ENCODE results near the gene GGA3.

The GGA3 gene

DNA sequence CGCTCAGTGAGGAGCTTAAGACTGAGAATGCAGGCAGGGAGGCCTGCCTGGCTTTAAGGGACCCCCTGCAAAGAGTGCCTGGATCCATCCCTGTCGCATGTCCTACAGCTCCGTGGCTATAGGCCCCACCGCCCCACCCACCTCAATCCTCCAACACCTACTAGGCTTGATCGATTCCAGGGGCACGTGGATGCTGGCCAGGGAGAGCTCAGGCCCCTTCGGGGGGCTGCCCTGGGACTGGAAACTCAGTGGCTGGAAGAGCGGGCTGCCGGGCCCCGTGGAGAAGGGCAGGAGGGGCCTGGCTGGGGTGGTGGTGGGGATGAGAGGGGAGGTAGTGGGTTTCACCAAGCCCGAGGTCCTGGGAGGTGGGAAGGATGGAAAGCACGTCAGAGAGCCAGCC, 22.2 kb downstream of the GGA3 start:
- H3K36me3 ChIP-seq: peaks cover 99% of the 10 kb centered on the region
- H3K27ac ChIP-seq: no peak overlapping the region
- no peak overlapping the region for H3K9ac ChIP-seq

DNA sequence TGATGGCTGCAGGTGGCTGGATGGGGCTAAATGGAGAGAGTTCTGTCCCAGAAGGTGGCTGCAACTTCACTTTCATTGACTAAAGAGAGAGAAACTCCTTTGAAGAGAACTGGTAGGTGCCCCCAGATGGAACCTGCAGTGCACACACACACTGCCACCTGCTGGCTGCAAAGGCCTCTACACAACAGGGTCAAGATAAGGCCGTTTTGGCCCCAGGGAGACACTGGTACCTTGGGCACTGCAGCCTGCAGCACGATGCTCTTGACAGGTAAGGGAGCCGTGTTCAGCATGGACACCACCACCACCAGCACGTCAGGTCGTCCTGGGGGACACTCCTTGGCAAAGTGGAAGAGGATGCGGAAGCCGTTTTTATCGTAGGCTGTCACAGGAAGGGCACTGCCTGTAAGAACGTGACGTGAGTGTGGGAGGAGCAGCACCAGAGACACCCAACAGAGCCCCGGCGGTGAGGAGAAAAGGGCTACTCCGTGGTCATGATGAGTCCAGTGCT, 22.7 kb downstream of the GGA3 start:
- peaks cover 35% of the 10 kb centered on the region for H3K4me1 ChIP-seq
- H3K36me3 ChIP-seq: peaks cover 100% of the 10 kb centered on the region

More for the DNA sequence above, 22.2 kb downstream of the GGA3 start:
- H3K9me3 ChIP-seq: no peaks in the 10 kb centered on the region
- no peak overlapping the region for H3K4me3 ChIP-seq
- H3K27me3 ChIP-seq: no peaks in the 10 kb centered on the region
- H4K20me1 ChIP-seq: peaks cover 52% of the 10 kb centered on the region
- H3K4me2 ChIP-seq: no peak overlapping the region
- H3K4me1 ChIP-seq: peaks cover 39% of the 10 kb centered on the region
- TF ChIP-seq Cebpa-rat (IDR thresholded peaks at IDR 0.05): no peak

DNA sequence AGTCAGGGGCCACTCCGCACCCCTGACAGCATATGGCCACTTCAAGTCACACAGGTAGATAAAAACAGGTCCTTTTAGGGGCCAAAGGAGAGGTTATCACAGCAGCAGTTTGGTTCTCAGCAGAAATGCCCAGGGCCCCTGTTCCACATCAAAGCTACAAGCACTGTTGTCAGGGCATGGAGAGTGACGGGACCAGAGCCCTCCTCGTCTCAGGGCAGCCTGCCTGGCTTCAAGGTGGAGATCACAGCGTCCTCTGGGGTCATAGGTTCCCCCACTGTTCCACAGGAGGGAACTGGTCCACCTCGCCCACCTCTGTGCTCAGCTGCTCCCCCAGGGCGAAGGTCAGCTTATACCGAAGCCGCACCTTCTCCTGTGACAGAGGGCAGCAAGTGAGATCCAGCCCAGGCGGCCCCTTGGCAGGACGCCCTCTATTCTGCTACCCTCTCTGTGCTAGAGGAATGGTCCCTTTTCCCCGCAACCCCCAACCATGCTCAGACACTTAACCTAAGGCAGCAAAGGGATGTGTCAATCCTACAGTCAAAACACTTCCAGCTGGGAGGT, 23.3 kb downstream of the GGA3 start:
- H3K27ac ChIP-seq: peak overlapping the region; percentile 41; the same call in 1 of the 2 replicates
- no peaks in the 10 kb centered on the region for H3K27me3 ChIP-seq
- no peak for TF ChIP-seq Cebpa-rat (IDR thresholded peaks at IDR 0.05)
- peaks cover 41% of the 10 kb centered on the region for H4K20me1 ChIP-seq
- H3K9me3 ChIP-seq: no peaks in the 10 kb centered on the region
- no peak overlapping the region for H3K4me3 ChIP-seq
- H3K4me1 ChIP-seq: peaks cover 28% of the 10 kb centered on the region; the same call in 1 of the 2 replicates
- no peak overlapping the region for H3K9ac ChIP-seq
- peaks cover 100% of the 10 kb centered on the region for H3K36me3 ChIP-seq
- no peak overlapping the region for H3K4me2 ChIP-seq

More for the DNA sequence above, 22.7 kb downstream of the GGA3 start:
- Histone ChIP-seq H3K27ac (no peak overlapping the region), H4K20me1 (peaks cover 47% of the 10 kb centered on the region), H3K9ac (no peak overlapping the region), H3K9me3 (no peaks in the 10 kb centered on the region), H3K27me3 (no peaks in the 10 kb centered on the region), H3K4me2 (no peak overlapping the region), H3K4me3 (no peak overlapping the region)
- TF ChIP-seq Cebpa-rat (IDR thresholded peaks at IDR 0.05): no peak

- Histone ChIP-seq H3K4me3 (no peak overlapping the region), H3K9ac (no peak overlapping the region), H3K9me3 (no peaks in the 10 kb centered on the region), H3K4me1 (peaks cover 23% of the 10 kb centered on the region; the same call in 1 of the 2 replicates), H3K4me2 (no peak overlapping the region), H4K20me1 (peaks cover 41% of the 10 kb centered on the region), H3K27me3 (no peaks in the 10 kb centered on the region), H3K27ac (no peak overlapping the region; the same call in 1 of the 2 replicates), H3K36me3 (peaks cover 100% of the 10 kb centered on the region)
- no peak for TF ChIP-seq Cebpa-rat (IDR thresholded peaks at IDR 0.05)
These were observed 24.0 kb downstream of the GGA3 start for GRCh38 chr17:75237100-75238014.

GRCh38 chr17:75232786-75233185, 28.6 kb downstream of the GGA3 start:
- H3K27ac ChIP-seq: no peak overlapping the region
- no peak overlapping the region for H3K9ac ChIP-seq
- peaks cover 99% of the 10 kb centered on the region for H3K36me3 ChIP-seq

GRCh38 chr17:75231741-75232464, 29.5 kb downstream of the GGA3 start:
- Histone ChIP-seq H3K4me1 (peaks cover 24% of the 10 kb centered on the region), H3K27ac (no peak overlapping the region), H3K4me3 (no peak overlapping the region), H3K9me3 (no peaks in the 10 kb centered on the region), H4K20me1 (peaks cover 42% of the 10 kb centered on the region), H3K4me2 (no peak overlapping the region), H3K36me3 (peaks cover 99% of the 10 kb centered on the region), H3K9ac (no peak overlapping the region), H3K27me3 (no peaks in the 10 kb centered on the region)
- no peak for TF ChIP-seq Cebpa-rat (IDR thresholded peaks at IDR 0.05)

More at GRCh38 chr17:75232786-75233185, 28.6 kb downstream of the GGA3 start:
- H3K4me2 ChIP-seq: no peak overlapping the region
- H3K9me3 ChIP-seq: no peaks in the 10 kb centered on the region
- TF ChIP-seq Cebpa-rat (IDR thresholded peaks at IDR 0.05): no peak
- no peaks in the 10 kb centered on the region for H3K27me3 ChIP-seq
- H3K4me1 ChIP-seq: peaks cover 24% of the 10 kb centered on the region
- no peak overlapping the region for H3K4me3 ChIP-seq
- H4K20me1 ChIP-seq: peaks cover 42% of the 10 kb centered on the region

GRCh38 chr17:75231071-75231470, 30.3 kb downstream of the GGA3 start:
- Histone ChIP-seq H3K27ac (no peak overlapping the region), H3K4me2 (no peak overlapping the region), H3K27me3 (no peaks in the 10 kb centered on the region), H3K9ac (no peak overlapping the region), H3K4me1 (peaks cover 24% of the 10 kb centered on the region), H3K9me3 (no peaks in the 10 kb centered on the region), H4K20me1 (peaks cover 36% of the 10 kb centered on the region), H3K4me3 (no peak overlapping the region), H3K36me3 (peaks cover 99% of the 10 kb centered on the region)
- no peak for TF ChIP-seq Cebpa-rat (IDR thresholded peaks at IDR 0.05)

DNA sequence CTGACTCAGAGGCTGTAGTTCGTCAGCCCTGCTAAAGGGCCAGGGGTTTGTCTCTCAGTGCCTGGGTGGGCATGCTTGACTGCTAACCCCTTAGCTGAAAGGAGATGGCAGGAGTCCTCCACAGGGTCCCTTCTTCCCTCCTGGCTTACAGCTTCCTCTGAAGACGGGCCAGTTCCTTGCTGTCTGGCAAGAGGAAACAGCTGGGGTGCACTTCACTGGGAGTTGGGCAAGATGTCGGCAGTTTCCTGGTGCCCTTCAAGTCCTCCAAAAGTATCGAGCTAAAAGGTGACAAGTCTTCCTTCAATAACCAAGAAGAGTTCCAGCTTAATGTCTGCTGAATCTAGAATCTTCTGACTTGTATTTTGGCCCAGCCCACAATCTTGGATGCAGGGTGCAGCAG, 32.6 kb downstream of the GGA3 start:
- no peak overlapping the region for H3K4me3 ChIP-seq
- peak overlapping the region; percentile 50; the same call in 1 of the 2 replicates for H3K9ac ChIP-seq
- peak overlapping the region; percentile 64 for H3K27ac ChIP-seq
- H4K20me1 ChIP-seq: peaks cover 27% of the 10 kb centered on the region
- H3K4me2 ChIP-seq: peak overlapping the region; percentile 72
- no peaks in the 10 kb centered on the region for H3K9me3 ChIP-seq
- peaks cover 99% of the 10 kb centered on the region for H3K36me3 ChIP-seq
- TF ChIP-seq Cebpa-rat (IDR thresholded peaks at IDR 0.05): no peak
- no peaks in the 10 kb centered on the region for H3K27me3 ChIP-seq
- peaks cover 24% of the 10 kb centered on the region for H3K4me1 ChIP-seq

DNA sequence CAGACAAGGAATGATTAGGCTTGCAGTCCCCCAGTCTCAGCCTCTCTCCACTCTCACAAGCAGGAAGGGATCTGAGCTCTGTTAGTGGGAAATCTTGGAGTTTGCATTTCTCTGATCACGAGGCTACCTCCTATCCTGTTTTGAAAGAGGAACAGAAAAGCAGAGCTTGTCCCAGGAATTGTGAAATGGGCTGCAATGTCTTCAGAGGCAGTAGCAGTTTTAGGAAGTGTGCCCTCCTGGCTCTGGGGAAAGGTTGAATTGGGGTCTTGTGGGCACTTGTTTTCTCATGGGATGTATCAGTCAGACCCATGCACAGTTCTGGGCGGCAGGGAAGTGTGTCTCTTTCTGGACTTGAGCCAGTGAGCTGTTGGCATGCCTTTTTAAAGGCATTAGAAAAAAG, 33.1 kb downstream of the GGA3 start:
- Histone ChIP-seq H3K4me1 (peaks cover 24% of the 10 kb centered on the region), H3K4me3 (no peak overlapping the region), H3K36me3 (peaks cover 99% of the 10 kb centered on the region), H3K27ac (peak overlapping the region; percentile 64), H3K9ac (peak overlapping the region; percentile 50; the same call in 1 of the 2 replicates), H3K27me3 (no peaks in the 10 kb centered on the region), H3K9me3 (no peaks in the 10 kb centered on the region), H4K20me1 (peaks cover 27% of the 10 kb centered on the region), H3K4me2 (peak overlapping the region; percentile 72)
- no peak for TF ChIP-seq Cebpa-rat (IDR thresholded peaks at IDR 0.05)
